Measurements from ENCODE around the gene ZFYVE21. TPM values are rescaled to one million over a fixed set of nuclear protein-coding genes. Genes with fewer than 3 reads are reported as not detected.

ZFYVE21 gene
- total RNA-seq, 2 experiments from 2014 or later, result 18.0 to 22.5 TPM

GRCh38 chr14:103704708-103705107 lies 10.9 kb upstream of the ZFYVE21 start:
- Histone ChIP-seq H3K9me3 (ENCODE audit: low read length) (no peaks in the 10 kb centered on the region), H3K4me3 (ENCODE audit: low read depth, low read length, poor library complexity, severe bottlenecking) (no peak overlapping the region), H2AFZ (ENCODE audit: low read length) (no peak overlapping the region), H3K9me2 (ENCODE audit: insufficient read depth, low read length) (no peaks in the 10 kb centered on the region), H3K4me2 (ENCODE audit: low read length) (no peak overlapping the region), H3K4me1 (ENCODE audit: insufficient read depth, low read length, poor library complexity, severe bottlenecking) (peaks cover 30% of the 10 kb centered on the region), H4K20me1 (ENCODE audit: insufficient read depth, low read length) (no peaks in the 10 kb centered on the region), H3K79me2 (ENCODE audit: insufficient read depth, low read depth, low read length) (no peaks in the 10 kb centered on the region), H3K27ac (ENCODE audit: low read depth, low read length, poor library complexity, severe bottlenecking) (no peak overlapping the region), H3K36me3 (ENCODE audit: insufficient read depth, low read length) (peaks cover 93% of the 10 kb centered on the region)
- TSS peak; percentile 43 for BruUV-seq (replicated peaks)
- no peak for DNase-seq (ENCODE audit: low spot score)
- TF ChIP-seq, protein P1, sequence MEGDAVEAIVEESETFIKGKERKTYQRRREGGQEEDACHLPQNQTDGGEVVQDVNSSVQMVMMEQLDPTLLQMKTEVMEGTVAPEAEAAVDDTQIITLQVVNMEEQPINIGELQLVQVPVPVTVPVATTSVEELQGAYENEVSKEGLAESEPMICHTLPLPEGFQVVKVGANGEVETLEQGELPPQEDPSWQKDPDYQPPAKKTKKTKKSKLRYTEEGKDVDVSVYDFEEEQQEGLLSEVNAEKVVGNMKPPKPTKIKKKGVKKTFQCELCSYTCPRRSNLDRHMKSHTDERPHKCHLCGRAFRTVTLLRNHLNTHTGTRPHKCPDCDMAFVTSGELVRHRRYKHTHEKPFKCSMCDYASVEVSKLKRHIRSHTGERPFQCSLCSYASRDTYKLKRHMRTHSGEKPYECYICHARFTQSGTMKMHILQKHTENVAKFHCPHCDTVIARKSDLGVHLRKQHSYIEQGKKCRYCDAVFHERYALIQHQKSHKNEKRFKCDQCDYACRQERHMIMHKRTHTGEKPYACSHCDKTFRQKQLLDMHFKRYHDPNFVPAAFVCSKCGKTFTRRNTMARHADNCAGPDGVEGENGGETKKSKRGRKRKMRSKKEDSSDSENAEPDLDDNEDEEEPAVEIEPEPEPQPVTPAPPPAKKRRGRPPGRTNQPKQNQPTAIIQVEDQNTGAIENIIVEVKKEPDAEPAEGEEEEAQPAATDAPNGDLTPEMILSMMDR (conservative IDR thresholded peaks at IDR 0.05; ENCODE audit: low read length), result no peak
- TF ChIP-seq EZH2phosphoT487 (IDR thresholded peaks at IDR 0.05; ENCODE audit: borderline replicate concordance, low read depth, low read length), result no peak
- intact Hi-C loops (cut with micrococcal nuclease; ENCODE audit: unreplicated experiment), result no loop called here
- ChIA-PET CTCF (ENCODE audit: unreplicated experiment) (no interaction called here), POLR2A (no interaction called here)

GRCh38 chr14:103705118-103705503 lies 10.5 kb upstream of the ZFYVE21 start:
- DNase-seq (ENCODE audit: low spot score), result no peak
- Histone ChIP-seq H3K9me2 (ENCODE audit: insufficient read depth, low read length) (no peaks in the 10 kb centered on the region), H3K4me3 (ENCODE audit: low read depth, low read length, poor library complexity, severe bottlenecking) (no peak overlapping the region), H3K27ac (ENCODE audit: low read depth, low read length, poor library complexity, severe bottlenecking) (no peak overlapping the region), H3K79me2 (ENCODE audit: insufficient read depth, low read depth, low read length) (no peaks in the 10 kb centered on the region), H3K36me3 (ENCODE audit: insufficient read depth, low read length) (peaks cover 93% of the 10 kb centered on the region), H3K4me1 (ENCODE audit: insufficient read depth, low read length, poor library complexity, severe bottlenecking) (peaks cover 26% of the 10 kb centered on the region), H3K4me2 (ENCODE audit: low read length) (no peak overlapping the region), H4K20me1 (ENCODE audit: insufficient read depth, low read length) (no peaks in the 10 kb centered on the region), H2AFZ (ENCODE audit: low read length) (no peak overlapping the region), H3K9me3 (ENCODE audit: low read length) (no peaks in the 10 kb centered on the region)
- POLR2A ChIA-PET, result no interaction called here
- no peak for TF ChIP-seq EZH2phosphoT487 (IDR thresholded peaks at IDR 0.05; ENCODE audit: borderline replicate concordance, low read depth, low read length)
- TF ChIP-seq, protein P1 (conservative IDR thresholded peaks at IDR 0.05; ENCODE audit: low read length), result no peak
- intact Hi-C loops (cut with micrococcal nuclease; ENCODE audit: unreplicated experiment), result no loop called here
- CTCF ChIA-PET (ENCODE audit: unreplicated experiment), result no interaction called here
- BruUV-seq (replicated peaks), result no TSS peak

GRCh38 chr14:103705504-103706284 lies 9.9 kb upstream of the ZFYVE21 start:
- H3K27ac ChIP-seq (ENCODE audit: low read depth, low read length, poor library complexity, severe bottlenecking), result no peak overlapping the region
- no peak overlapping the region for H3K4me2 ChIP-seq (ENCODE audit: low read length)
- ChIA-PET POLR2A (no interaction called here), CTCF (ENCODE audit: unreplicated experiment) (no interaction called here)
- no TSS peak for BruUV-seq (replicated peaks)
- H3K9me3 ChIP-seq (ENCODE audit: low read length), result no peaks in the 10 kb centered on the region
- H3K9me2 ChIP-seq (ENCODE audit: insufficient read depth, low read length), result no peaks in the 10 kb centered on the region
- peaks cover 3% of the 10 kb centered on the region for H3K79me2 ChIP-seq (ENCODE audit: insufficient read depth, low read depth, low read length)
- no peak overlapping the region for H2AFZ ChIP-seq (ENCODE audit: low read length)
- no peak overlapping the region for H3K4me3 ChIP-seq (ENCODE audit: low read depth, low read length, poor library complexity, severe bottlenecking)
- TF ChIP-seq, protein P1 (conservative IDR thresholded peaks at IDR 0.05; ENCODE audit: low read length), result no peak
- TF ChIP-seq EZH2phosphoT487 (IDR thresholded peaks at IDR 0.05; ENCODE audit: borderline replicate concordance, low read depth, low read length), result no peak
- no peaks in the 10 kb centered on the region for H4K20me1 ChIP-seq (ENCODE audit: insufficient read depth, low read length)
- intact Hi-C loops (cut with micrococcal nuclease; ENCODE audit: unreplicated experiment), result no loop called here
- peaks cover 21% of the 10 kb centered on the region for H3K4me1 ChIP-seq (ENCODE audit: insufficient read depth, low read length, poor library complexity, severe bottlenecking)
- no peak for DNase-seq (ENCODE audit: low spot score)
- H3K36me3 ChIP-seq (ENCODE audit: insufficient read depth, low read length), result peaks cover 93% of the 10 kb centered on the region
